ENCODE results near the gene NOL4L. TPM values are rescaled to one million over a fixed set of nuclear protein-coding genes. Genes with fewer than 3 reads are reported as not detected.

Gene NOL4L
- total and polyA plus RNA-seq, 2 experiments from 2014 or later: 35.6 to 42.9 TPM

GRCh38 chr20:32556312-32557184, 28.6 kb downstream of the NOL4L start:
- no peaks in the 10 kb centered on the region for H3K27me3 ChIP-seq
- TF ChIP-seq EZH2 (IDR thresholded peaks at IDR 0.05; ENCODE audit: borderline replicate concordance) (no peak), CTCF (IDR thresholded peaks at IDR 0.05; ENCODE audit: poor library complexity) (no peak), EZH2phosphoT487 (IDR thresholded peaks at IDR 0.05; ENCODE audit: low read depth, severe bottlenecking, unreplicated experiment) (no peak)
- no peak overlapping the region for H2AFZ ChIP-seq
- no peak overlapping the region for H3K27ac ChIP-seq
- no peaks in the 10 kb centered on the region for H3K36me3 ChIP-seq (replicated peaks; ENCODE audit: insufficient read depth, low read depth)
- H3K9me2 ChIP-seq (replicated peaks; ENCODE audit: insufficient read depth): no peaks in the 10 kb centered on the region
- peaks cover 46% of the 10 kb centered on the region for H3K79me2 ChIP-seq
- WGBS (ENCODE audit: low lambda C conversion rate, missing lambda C conversion rate): 90% methylated on average over 20 of the region's 20 CpGs
- no peak overlapping the region for H3K4me2 ChIP-seq
- DNase-seq (ENCODE audit: low spot score): no peak
- H3K9me3 ChIP-seq (ENCODE audit: low read depth): no peaks in the 10 kb centered on the region
- H4K20me1 ChIP-seq (ENCODE audit: insufficient read depth, poor library complexity, severe bottlenecking): no peaks in the 10 kb centered on the region
- no peak overlapping the region for H3K4me3 ChIP-seq
- H3K4me1 ChIP-seq (ENCODE audit: insufficient read depth): peaks cover 24% of the 10 kb centered on the region

DNA sequence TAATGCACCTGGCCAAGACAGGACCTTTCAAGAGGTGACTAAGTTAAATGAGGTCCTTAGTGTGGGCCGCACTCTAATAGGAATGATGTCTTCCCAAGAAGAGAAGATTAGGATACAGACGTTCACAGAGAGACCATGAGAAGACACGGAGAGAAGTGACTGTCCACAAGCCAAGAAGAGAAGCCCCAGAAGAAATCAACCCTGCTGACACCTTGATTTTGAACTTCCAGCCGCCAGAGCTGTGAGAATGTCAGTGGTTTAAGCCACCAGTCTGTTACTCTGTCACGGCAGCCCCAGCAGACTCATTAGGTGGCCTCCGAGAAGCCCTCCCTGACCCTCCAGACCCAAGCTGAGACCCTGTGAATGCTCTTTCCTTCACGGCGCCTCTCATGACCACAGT, 29.5 kb downstream of the NOL4L start:
- TF ChIP-seq EZH2phosphoT487 (IDR thresholded peaks at IDR 0.05; ENCODE audit: low read depth, severe bottlenecking, unreplicated experiment) (no peak), CTCF (IDR thresholded peaks at IDR 0.05; ENCODE audit: poor library complexity) (no peak), EZH2 (IDR thresholded peaks at IDR 0.05; ENCODE audit: borderline replicate concordance) (no peak)
- Histone ChIP-seq H3K9me2 (replicated peaks; ENCODE audit: insufficient read depth) (no peaks in the 10 kb centered on the region), H3K4me3 (no peak overlapping the region), H4K20me1 (ENCODE audit: insufficient read depth, poor library complexity, severe bottlenecking) (no peaks in the 10 kb centered on the region), H3K9me3 (ENCODE audit: low read depth) (no peaks in the 10 kb centered on the region), H3K36me3 (replicated peaks; ENCODE audit: insufficient read depth, low read depth) (no peaks in the 10 kb centered on the region), H3K27ac (no peak overlapping the region), H3K79me2 (peaks cover 53% of the 10 kb centered on the region), H3K4me2 (no peak overlapping the region), H3K4me1 (ENCODE audit: insufficient read depth) (peaks cover 14% of the 10 kb centered on the region), H3K27me3 (no peaks in the 10 kb centered on the region), H2AFZ (no peak overlapping the region)
- no peak for DNase-seq (ENCODE audit: low spot score)
- 93% methylated on average over 8 of the region's 8 CpGs for WGBS (ENCODE audit: low lambda C conversion rate, missing lambda C conversion rate)

- H3K4me2 ChIP-seq: no peak overlapping the region
- H4K20me1 ChIP-seq (ENCODE audit: insufficient read depth, poor library complexity, severe bottlenecking): no peaks in the 10 kb centered on the region
- no peaks in the 10 kb centered on the region for H3K9me2 ChIP-seq (replicated peaks; ENCODE audit: insufficient read depth)
- H3K27me3 ChIP-seq: no peaks in the 10 kb centered on the region
- peaks cover 47% of the 10 kb centered on the region for H3K79me2 ChIP-seq
- no peaks in the 10 kb centered on the region for H3K9me3 ChIP-seq (ENCODE audit: low read depth)
- 91% methylated on average over 3 of the region's 3 CpGs for WGBS (ENCODE audit: low lambda C conversion rate, missing lambda C conversion rate)
- TF ChIP-seq EZH2phosphoT487 (IDR thresholded peaks at IDR 0.05; ENCODE audit: low read depth, severe bottlenecking, unreplicated experiment) (no peak), EZH2 (IDR thresholded peaks at IDR 0.05; ENCODE audit: borderline replicate concordance) (no peak), CTCF (IDR thresholded peaks at IDR 0.05; ENCODE audit: poor library complexity) (no peak)
- H2AFZ ChIP-seq: no peak overlapping the region
- no peak overlapping the region for H3K27ac ChIP-seq
- DNase-seq (ENCODE audit: low spot score): no peak
- no peaks in the 10 kb centered on the region for H3K36me3 ChIP-seq (replicated peaks; ENCODE audit: insufficient read depth, low read depth)
- H3K4me1 ChIP-seq (ENCODE audit: insufficient read depth): peaks cover 8% of the 10 kb centered on the region
- no peak overlapping the region for H3K4me3 ChIP-seq
Measured at GRCh38 chr20:32554965-32555289, 30.2 kb downstream of the NOL4L start.
